OCI-LY1 (cell line): ENCODE measurements around the gene MYLK4.

Experiments used
- CTCF ChIP-seq: fragments of 200-600 bp; sonication (generic), shearing (Covaris generic); IDR thresholded peaks from 2 replicates; pipeline ENCODE4 v1.5.1; 2017; ENCODE audit warnings: mild to moderate bottlenecking, antibody characterized with exemption, low read length, moderate library complexity, mixed read lengths
- EZH2 ChIP-seq: fragments of 200-600 bp; sonication (generic), shearing (Covaris generic); IDR thresholded peaks from 2 replicates; pipeline ENCODE4 v1.8.0; 2017; ENCODE audit warnings: borderline replicate concordance, mixed run types, mild to moderate bottlenecking, antibody characterized with exemption, low read length, moderate library complexity, mixed read lengths

GRCh38 chr6:2750832-2751231, at the start of gene MYLK4:
- TF ChIP-seq EZH2: no peak
- TF ChIP-seq CTCF: no peak
